ENCODE measurements around the gene ANTXR1.

The ANTXR1 gene

DNA sequence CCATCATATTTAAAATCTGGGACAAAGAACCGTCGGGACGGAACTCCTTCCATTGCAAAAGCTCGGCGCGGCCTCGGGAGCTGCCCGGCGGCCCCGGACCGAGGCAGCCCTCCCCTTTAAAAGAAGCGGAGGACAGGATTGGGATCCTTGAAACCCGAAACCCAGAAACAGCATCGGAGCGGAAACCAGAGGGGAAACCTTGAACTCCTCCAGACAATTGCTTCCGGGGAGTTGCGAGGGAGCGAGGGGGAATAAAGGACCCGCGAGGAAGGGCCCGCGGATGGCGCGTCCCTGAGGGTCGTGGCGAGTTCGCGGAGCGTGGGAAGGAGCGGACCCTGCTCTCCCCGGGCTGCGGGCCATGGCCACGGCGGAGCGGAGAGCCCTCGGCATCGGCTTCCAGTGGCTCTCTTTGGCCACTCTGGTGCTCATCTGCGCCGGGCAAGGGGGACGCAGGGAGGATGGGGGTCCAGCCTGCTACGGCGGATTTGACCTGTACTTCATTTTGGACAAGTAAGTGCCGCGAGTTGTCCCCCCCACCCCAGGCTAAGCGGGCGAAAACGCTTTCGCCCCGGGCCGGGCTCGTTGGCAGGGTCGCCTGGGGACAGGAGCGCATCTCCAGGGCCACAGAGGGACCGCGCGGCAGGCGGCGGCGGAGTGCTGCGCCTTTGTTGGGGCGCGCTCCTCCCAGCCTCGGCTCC, at the start of gene ANTXR1:
TSS of gene ANTXR1 (plus strand) at position 38 of the 698 bp plus-strand sequence. CDS start at position 359, 321 bp downstream.
- peak; percentile 65 for DNase-seq (ENCODE audit: low read depth)
- peak within 1 kb of the TSS; percentile 85 for H3K4me3 ChIP-seq (ENCODE audit: low read length)
- TF ChIP-seq, protein P1, sequence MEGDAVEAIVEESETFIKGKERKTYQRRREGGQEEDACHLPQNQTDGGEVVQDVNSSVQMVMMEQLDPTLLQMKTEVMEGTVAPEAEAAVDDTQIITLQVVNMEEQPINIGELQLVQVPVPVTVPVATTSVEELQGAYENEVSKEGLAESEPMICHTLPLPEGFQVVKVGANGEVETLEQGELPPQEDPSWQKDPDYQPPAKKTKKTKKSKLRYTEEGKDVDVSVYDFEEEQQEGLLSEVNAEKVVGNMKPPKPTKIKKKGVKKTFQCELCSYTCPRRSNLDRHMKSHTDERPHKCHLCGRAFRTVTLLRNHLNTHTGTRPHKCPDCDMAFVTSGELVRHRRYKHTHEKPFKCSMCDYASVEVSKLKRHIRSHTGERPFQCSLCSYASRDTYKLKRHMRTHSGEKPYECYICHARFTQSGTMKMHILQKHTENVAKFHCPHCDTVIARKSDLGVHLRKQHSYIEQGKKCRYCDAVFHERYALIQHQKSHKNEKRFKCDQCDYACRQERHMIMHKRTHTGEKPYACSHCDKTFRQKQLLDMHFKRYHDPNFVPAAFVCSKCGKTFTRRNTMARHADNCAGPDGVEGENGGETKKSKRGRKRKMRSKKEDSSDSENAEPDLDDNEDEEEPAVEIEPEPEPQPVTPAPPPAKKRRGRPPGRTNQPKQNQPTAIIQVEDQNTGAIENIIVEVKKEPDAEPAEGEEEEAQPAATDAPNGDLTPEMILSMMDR (IDR thresholded peaks at IDR 0.05; ENCODE audit: insufficient read depth, low read depth, low read length, missing control alignments) = no peak

DNA sequence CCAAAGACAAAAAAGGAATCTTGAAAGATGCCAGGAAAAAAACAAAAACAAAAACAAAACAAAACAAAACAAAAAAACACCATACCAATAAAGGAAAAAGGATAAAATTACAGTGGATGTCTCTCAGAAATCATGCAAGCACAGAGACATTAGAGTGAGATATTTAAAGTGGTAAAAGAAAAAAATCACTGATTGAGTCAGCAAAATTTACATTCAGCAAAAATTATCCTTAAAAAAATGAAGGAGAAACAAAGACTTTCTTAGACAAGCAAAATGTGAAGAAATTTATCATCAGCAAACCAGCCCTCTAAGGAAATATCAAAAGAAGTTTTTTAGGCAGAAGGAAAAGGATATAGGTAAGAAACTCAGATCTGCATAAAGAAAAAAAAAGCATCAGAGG, 48.7 kb upstream of the ANTXR1 start:
- no peak for DNase-seq (ENCODE audit: low read depth)
- TF ChIP-seq, protein P1 (IDR thresholded peaks at IDR 0.05; ENCODE audit: insufficient read depth, low read depth, low read length, missing control alignments) = no peak
- no peak overlapping the region for H3K4me3 ChIP-seq (ENCODE audit: low read length)

DNA sequence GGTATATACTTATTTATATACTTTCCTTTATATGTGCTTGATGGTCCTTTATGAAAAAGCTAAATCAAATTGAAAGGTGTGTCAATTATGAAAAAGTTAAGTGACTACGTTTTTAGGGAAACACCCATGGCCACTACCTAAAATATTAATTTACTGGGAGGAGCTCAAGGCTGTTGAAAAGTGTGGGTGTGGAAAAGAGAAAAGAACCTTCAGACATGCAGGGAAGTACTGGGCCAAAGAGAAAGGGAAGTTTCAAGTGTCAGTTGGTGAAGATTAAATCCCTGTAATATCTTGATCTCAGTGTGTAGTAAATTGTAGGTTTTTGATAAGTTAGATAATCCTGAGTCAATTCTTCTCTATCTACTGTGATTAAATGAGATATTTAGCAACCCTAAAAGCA, 44.8 kb upstream of the ANTXR1 start:
- H3K4me3 ChIP-seq (ENCODE audit: low read length) = no peak overlapping the region
- TF ChIP-seq, protein P1 (IDR thresholded peaks at IDR 0.05; ENCODE audit: insufficient read depth, low read depth, low read length, missing control alignments) = no peak
- DNase-seq (ENCODE audit: low read depth) = no peak

DNA sequence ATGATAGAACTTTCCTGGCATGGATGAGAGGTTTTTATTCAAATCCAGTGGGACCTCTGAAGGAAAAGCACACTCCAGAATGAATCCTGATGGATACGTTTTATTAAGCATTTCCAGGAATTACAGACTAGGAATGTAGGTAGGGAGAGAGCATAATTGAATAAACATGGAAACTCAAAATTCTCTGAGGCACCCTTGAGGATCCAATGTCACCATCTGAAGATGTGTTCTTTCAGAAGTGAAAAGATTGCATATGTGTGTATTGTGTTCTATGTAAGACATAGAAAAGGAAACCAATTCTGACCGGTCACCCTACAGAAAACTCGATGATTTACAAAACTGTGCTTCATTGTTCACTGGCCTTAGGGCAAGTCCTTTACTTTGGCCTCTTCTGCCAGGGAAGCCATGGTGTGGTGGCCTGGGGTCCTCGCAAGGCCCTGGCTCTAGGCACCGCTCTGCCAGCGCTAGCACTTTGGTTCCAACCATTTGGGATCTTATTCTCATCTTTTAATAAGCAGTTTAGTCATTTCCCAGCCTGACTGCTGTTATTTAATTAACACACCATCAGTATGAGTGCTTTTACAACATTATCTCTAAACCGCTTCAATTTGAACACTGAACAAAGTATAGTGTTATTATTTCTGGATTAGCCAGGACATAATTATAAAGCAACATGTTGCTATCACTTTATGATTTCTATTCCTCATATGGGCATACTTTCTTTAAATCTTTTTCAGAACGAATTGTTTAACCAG, 43.1 kb upstream of the ANTXR1 start:
- TF ChIP-seq, protein P1 (IDR thresholded peaks at IDR 0.05; ENCODE audit: insufficient read depth, low read depth, low read length, missing control alignments) = no peak
- DNase-seq (ENCODE audit: low read depth) = no peak

DNA sequence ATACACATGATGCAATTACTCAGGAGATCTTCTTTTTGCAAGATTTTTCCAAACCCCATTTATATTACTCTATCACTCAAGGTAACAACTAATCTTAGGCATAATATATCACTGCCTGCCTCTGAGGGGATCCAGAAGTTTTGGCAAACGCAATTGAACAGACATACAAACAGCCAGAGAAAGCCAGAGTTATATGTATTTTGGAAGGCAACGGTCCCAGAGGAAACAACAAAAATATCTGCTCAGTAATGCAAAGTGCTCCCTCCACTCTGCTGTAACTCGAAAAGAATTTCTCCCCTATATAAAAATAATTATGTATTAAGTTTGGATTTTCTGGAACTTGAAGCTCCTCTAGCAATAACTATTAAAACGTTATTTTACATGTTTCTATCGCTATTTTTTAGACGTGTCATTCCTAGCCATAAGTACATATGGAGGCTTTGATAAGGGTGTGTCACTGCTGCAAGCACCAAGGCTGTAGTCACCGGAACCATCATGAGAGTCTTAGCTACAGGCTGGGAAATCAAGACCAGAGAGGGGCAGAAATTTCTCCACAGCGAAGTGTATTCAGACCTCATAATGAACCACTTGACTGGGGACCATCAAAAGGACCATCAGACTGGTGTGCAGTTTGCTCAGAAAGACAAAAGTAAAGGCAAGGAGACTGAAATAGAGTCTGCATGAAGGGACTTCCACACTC, 42.3 kb upstream of the ANTXR1 start:
- H3K4me3 ChIP-seq (ENCODE audit: low read length) = no peak overlapping the region
- no peak for DNase-seq (ENCODE audit: low read depth)
- TF ChIP-seq, protein P1 (IDR thresholded peaks at IDR 0.05; ENCODE audit: insufficient read depth, low read depth, low read length, missing control alignments) = no peak

More for the DNA sequence above, 43.1 kb upstream of the ANTXR1 start:
- no peak overlapping the region for H3K4me3 ChIP-seq (ENCODE audit: low read length)

DNA sequence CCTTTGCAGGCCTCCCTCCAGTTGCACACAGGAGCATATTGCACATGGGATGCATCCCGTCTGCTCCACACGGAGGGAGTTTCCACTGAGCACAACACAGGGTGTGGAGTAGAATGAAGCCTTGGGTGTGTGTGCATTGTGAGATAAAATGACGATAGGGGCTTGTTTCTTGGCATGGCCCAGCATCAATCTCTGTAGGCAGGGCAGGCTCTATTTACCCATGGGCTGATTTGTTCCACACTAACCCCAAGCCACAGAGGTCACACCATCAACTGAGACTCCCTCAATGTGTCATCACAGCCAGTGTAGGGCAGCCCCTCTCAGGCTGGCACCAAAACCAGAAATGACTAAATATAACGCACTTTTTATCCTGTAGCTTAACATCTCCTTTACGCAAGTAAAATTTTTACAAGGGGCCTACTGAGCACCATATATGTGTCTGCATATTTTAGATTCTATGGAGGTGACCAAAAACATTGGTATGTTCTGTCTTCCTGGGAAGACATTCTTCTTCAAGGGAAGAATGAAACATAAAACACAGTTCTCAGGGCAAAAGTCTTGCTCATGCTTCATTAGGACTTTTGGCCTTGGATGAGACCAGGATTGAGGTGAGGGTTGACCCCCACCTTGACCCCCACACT, 41.3 kb upstream of the ANTXR1 start:
- peak; percentile 49 for DNase-seq (ENCODE audit: low read depth)
- TF ChIP-seq, protein P1 (IDR thresholded peaks at IDR 0.05; ENCODE audit: insufficient read depth, low read depth, low read length, missing control alignments) = no peak
- no peak overlapping the region for H3K4me3 ChIP-seq (ENCODE audit: low read length)

Data from epithelial cell of esophagus (primary cell).